ENCODE results near the gene RBP7. TPM values are rescaled to one million over a fixed set of nuclear protein-coding genes. Genes with fewer than 3 reads are reported as not detected.

The RBP7 gene
- polyA plus RNA-seq, 1 donor from 2014 or later: 0.56 TPM

DNA sequence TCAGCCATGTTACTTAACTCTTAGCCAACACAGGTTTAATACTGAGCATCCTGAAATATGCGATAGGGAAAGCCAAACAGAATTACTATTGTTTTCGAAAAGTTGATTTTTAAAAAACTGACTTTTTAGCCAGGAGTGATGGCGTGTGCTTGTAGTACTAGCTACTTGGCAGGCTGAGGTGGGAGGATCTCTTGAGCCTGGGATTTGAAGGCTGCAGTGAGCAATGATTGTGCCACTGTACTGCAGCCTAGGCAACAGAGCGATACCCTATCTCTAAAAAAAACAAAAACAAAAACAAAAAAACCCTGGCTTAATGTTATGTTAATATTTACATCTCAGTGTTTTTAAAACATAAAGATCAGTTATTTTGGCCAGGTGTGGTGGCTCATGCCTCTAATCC lies 37.0 kb upstream of the RBP7 start:
- H3K9me3 ChIP-seq (ENCODE audit: low read length): no peaks in the 10 kb centered on the region
- H3K27me3 ChIP-seq (ENCODE audit: insufficient read depth, low read depth, low read length): no peaks in the 10 kb centered on the region
- no peak overlapping the region for H3K9ac ChIP-seq (ENCODE audit: low read length)
- H3K4me3 ChIP-seq (ENCODE audit: low read length): no peak overlapping the region
- no peak overlapping the region for H2AFZ ChIP-seq (ENCODE audit: low read depth, low read length)
- H3F3A ChIP-seq (ENCODE audit: insufficient read depth, low read length, poor library complexity, severe bottlenecking): no peaks in the 10 kb centered on the region
- no peaks in the 10 kb centered on the region for H3K36me3 ChIP-seq (ENCODE audit: insufficient read depth, low read length)
- H4K20me1 ChIP-seq (ENCODE audit: insufficient read depth): no peaks in the 10 kb centered on the region
- H3K4me2 ChIP-seq (ENCODE audit: low read length): no peak overlapping the region
- no peaks in the 10 kb centered on the region for H3K9me2 ChIP-seq (ENCODE audit: insufficient read depth, low read length)
- no peak overlapping the region for H3K27ac ChIP-seq (ENCODE audit: low read length)
- TF ChIP-seq MXI1 (conservative IDR thresholded peaks at IDR 0.05; ENCODE audit: poor library complexity, severe bottlenecking): no peak
- TF ChIP-seq SMC3 (conservative IDR thresholded peaks at IDR 0.05; ENCODE audit: poor library complexity): no peak
- no peak for TF ChIP-seq TAF1 (IDR thresholded peaks at IDR 0.05; ENCODE audit: low read depth)
- TF ChIP-seq RAD21 (conservative IDR thresholded peaks at IDR 0.05): no peak
- TF ChIP-seq, protein P1, sequence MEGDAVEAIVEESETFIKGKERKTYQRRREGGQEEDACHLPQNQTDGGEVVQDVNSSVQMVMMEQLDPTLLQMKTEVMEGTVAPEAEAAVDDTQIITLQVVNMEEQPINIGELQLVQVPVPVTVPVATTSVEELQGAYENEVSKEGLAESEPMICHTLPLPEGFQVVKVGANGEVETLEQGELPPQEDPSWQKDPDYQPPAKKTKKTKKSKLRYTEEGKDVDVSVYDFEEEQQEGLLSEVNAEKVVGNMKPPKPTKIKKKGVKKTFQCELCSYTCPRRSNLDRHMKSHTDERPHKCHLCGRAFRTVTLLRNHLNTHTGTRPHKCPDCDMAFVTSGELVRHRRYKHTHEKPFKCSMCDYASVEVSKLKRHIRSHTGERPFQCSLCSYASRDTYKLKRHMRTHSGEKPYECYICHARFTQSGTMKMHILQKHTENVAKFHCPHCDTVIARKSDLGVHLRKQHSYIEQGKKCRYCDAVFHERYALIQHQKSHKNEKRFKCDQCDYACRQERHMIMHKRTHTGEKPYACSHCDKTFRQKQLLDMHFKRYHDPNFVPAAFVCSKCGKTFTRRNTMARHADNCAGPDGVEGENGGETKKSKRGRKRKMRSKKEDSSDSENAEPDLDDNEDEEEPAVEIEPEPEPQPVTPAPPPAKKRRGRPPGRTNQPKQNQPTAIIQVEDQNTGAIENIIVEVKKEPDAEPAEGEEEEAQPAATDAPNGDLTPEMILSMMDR (IDR thresholded peaks at IDR 0.05; ENCODE audit: poor library complexity, severe bottlenecking): no peak
- no peak for TF ChIP-seq EZH2 (IDR thresholded peaks at IDR 0.05; ENCODE audit: borderline replicate concordance, insufficient read depth, low read length, poor library complexity, severe bottlenecking)
- TF ChIP-seq EP300 (conservative IDR thresholded peaks at IDR 0.05; ENCODE audit: poor library complexity, severe bottlenecking): no peak
- TF ChIP-seq, protein P2, sequence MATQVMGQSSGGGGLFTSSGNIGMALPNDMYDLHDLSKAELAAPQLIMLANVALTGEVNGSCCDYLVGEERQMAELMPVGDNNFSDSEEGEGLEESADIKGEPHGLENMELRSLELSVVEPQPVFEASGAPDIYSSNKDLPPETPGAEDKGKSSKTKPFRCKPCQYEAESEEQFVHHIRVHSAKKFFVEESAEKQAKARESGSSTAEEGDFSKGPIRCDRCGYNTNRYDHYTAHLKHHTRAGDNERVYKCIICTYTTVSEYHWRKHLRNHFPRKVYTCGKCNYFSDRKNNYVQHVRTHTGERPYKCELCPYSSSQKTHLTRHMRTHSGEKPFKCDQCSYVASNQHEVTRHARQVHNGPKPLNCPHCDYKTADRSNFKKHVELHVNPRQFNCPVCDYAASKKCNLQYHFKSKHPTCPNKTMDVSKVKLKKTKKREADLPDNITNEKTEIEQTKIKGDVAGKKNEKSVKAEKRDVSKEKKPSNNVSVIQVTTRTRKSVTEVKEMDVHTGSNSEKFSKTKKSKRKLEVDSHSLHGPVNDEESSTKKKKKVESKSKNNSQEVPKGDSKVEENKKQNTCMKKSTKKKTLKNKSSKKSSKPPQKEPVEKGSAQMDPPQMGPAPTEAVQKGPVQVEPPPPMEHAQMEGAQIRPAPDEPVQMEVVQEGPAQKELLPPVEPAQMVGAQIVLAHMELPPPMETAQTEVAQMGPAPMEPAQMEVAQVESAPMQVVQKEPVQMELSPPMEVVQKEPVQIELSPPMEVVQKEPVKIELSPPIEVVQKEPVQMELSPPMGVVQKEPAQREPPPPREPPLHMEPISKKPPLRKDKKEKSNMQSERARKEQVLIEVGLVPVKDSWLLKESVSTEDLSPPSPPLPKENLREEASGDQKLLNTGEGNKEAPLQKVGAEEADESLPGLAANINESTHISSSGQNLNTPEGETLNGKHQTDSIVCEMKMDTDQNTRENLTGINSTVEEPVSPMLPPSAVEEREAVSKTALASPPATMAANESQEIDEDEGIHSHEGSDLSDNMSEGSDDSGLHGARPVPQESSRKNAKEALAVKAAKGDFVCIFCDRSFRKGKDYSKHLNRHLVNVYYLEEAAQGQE (IDR thresholded peaks at IDR 0.05; ENCODE audit: borderline replicate concordance): no peak
- TF ChIP-seq POLR2AphosphoS5 (IDR thresholded peaks at IDR 0.05): no peak
- no peaks in the 10 kb centered on the region for H3K79me2 ChIP-seq (replicated peaks; ENCODE audit: insufficient read depth, low read length)

DNA sequence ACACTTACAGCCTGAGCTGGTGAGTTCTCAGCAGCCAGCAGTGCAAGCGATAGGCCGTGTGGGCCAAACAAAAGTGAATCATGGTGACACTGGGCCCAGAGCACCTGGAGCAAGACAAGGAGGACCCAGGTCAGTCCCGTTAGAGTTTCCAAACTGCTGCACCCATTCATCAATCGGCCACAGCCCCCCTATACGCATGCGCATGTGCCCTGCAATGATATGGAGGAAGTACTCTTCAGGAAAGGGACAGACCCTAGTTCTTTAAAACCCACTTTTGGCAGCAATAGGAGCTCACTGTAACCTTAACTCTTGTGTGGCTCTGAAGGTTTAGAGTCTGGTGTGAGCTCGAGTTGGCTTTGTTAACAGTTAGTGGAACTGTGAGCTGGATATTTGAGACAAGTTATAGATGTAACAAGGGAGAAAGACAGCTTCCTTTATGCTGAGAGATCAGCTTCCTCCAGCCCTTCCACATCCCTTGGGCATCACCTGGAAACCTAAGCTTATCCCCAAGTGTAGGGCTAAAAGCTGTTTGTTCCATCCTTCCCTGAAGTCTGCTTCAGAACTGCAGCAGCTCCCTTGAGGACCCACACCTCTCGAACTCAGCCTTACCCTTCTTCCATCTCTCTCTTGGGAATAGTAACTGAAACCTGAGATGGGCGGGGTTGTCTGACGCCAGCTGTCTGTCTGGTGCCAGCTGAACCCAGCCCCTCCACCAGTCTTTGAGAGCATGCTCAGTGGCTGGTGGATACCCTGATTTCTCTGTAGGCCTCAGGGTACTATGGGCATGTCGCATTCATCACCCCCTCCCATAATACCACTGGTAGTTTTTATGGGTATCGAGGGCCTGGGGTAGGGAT lies 36.1 kb upstream of the RBP7 start:
- no peak overlapping the region for H3K9ac ChIP-seq (ENCODE audit: low read length)
- H3K4me3 ChIP-seq (ENCODE audit: low read length): no peak overlapping the region
- no peaks in the 10 kb centered on the region for H4K20me1 ChIP-seq (ENCODE audit: insufficient read depth)
- H3K27ac ChIP-seq (ENCODE audit: low read length): no peak overlapping the region
- no peaks in the 10 kb centered on the region for H3K79me2 ChIP-seq (replicated peaks; ENCODE audit: insufficient read depth, low read length)
- no peaks in the 10 kb centered on the region for H3K36me3 ChIP-seq (ENCODE audit: insufficient read depth, low read length)
- no peak overlapping the region for H2AFZ ChIP-seq (ENCODE audit: low read depth, low read length)
- no peak overlapping the region for H3K4me2 ChIP-seq (ENCODE audit: low read length)
- H3K27me3 ChIP-seq (ENCODE audit: insufficient read depth, low read depth, low read length): no peaks in the 10 kb centered on the region
- H3K9me3 ChIP-seq (ENCODE audit: low read length): no peaks in the 10 kb centered on the region
- TF ChIP-seq, protein P1 (IDR thresholded peaks at IDR 0.05; ENCODE audit: poor library complexity, severe bottlenecking): no peak
- TF ChIP-seq RAD21 (conservative IDR thresholded peaks at IDR 0.05): no peak
- TF ChIP-seq, protein P2 (IDR thresholded peaks at IDR 0.05; ENCODE audit: borderline replicate concordance): no peak
- TF ChIP-seq POLR2AphosphoS5 (IDR thresholded peaks at IDR 0.05): no peak
- TF ChIP-seq TAF1 (IDR thresholded peaks at IDR 0.05; ENCODE audit: low read depth): no peak
- TF ChIP-seq EP300 (conservative IDR thresholded peaks at IDR 0.05; ENCODE audit: poor library complexity, severe bottlenecking): no peak
- TF ChIP-seq EZH2 (IDR thresholded peaks at IDR 0.05; ENCODE audit: borderline replicate concordance, insufficient read depth, low read length, poor library complexity, severe bottlenecking): no peak
- TF ChIP-seq MXI1 (conservative IDR thresholded peaks at IDR 0.05; ENCODE audit: poor library complexity, severe bottlenecking): no peak
- TF ChIP-seq SMC3 (conservative IDR thresholded peaks at IDR 0.05; ENCODE audit: poor library complexity): no peak
- no peaks in the 10 kb centered on the region for H3K9me2 ChIP-seq (ENCODE audit: insufficient read depth, low read length)
- H3F3A ChIP-seq (ENCODE audit: insufficient read depth, low read length, poor library complexity, severe bottlenecking): no peaks in the 10 kb centered on the region

Data from neural cell (in vitro differentiated cells).